ENCODE data around the gene BMP6. TPM values are rescaled to one million over a fixed set of nuclear protein-coding genes. Genes with fewer than 3 reads are reported as not detected.
"Not testable (repeated sequence)": the region's sequence is repeated elsewhere in the genome, so short reads cannot be mapped to it uniquely, and the experiment has no call there.

Gene BMP6
- total and polyA plus RNA-seq, 2 experiments from 2014 or later: 0.84 to 2.8 TPM

- ATAC-seq (no peak), DNase-seq (ENCODE audit: low spot score) (no peak)
- Histone ChIP-seq H3K36me3 (ENCODE audit: insufficient read depth) (peaks cover 45% of the 10 kb centered on the region), H3K4me1 (ENCODE audit: insufficient read depth) (no peaks in the 10 kb centered on the region), H2AFZ (no peak overlapping the region), H4K20me1 (replicated peaks; ENCODE audit: insufficient read depth) (peaks cover 12% of the 10 kb centered on the region), H3K4me3 (no peak overlapping the region), H3K9me2 (ENCODE audit: insufficient read depth) (no peaks in the 10 kb centered on the region), H3K27ac (ENCODE audit: low read depth) (no peak overlapping the region), H3F3A (replicated peaks; ENCODE audit: low read depth) (no peaks in the 10 kb centered on the region), H3K27me3 (ENCODE audit: insufficient read depth) (no peaks in the 10 kb centered on the region), H3K79me2 (replicated peaks; ENCODE audit: insufficient read depth) (no peaks in the 10 kb centered on the region), H3K4me2 (no peak overlapping the region)
- Mint-ChIP-seq H3K9me3 (no peaks in the 10 kb centered on the region), H3K36me3 (ENCODE audit: low read depth) (peaks cover 93% of the 10 kb centered on the region), H3K27ac (no peak overlapping the region), H3K4me1 (no peaks in the 10 kb centered on the region), H3K4me3 (no peak overlapping the region), H3K27me3 (ENCODE audit: insufficient read depth, low read depth, poor library complexity) (peaks cover 5% of the 10 kb centered on the region)
- TF ChIP-seq CREB1 (CRISPR knock-in tag; IDR thresholded peaks at IDR 0.05; ENCODE audit: low read depth) (no peak), ZNF114 (CRISPR knock-in tag; IDR thresholded peaks at IDR 0.05) (no peak), NANOG (IDR thresholded peaks at IDR 0.05; ENCODE audit: borderline replicate concordance) (no peak), JUNB (IDR thresholded peaks at IDR 0.05; ENCODE audit: unreplicated experiment) (no peak), STAT1 (IDR thresholded peaks at IDR 0.05; ENCODE audit: unreplicated experiment) (no peak)
- TF ChIP-seq, protein P1, sequence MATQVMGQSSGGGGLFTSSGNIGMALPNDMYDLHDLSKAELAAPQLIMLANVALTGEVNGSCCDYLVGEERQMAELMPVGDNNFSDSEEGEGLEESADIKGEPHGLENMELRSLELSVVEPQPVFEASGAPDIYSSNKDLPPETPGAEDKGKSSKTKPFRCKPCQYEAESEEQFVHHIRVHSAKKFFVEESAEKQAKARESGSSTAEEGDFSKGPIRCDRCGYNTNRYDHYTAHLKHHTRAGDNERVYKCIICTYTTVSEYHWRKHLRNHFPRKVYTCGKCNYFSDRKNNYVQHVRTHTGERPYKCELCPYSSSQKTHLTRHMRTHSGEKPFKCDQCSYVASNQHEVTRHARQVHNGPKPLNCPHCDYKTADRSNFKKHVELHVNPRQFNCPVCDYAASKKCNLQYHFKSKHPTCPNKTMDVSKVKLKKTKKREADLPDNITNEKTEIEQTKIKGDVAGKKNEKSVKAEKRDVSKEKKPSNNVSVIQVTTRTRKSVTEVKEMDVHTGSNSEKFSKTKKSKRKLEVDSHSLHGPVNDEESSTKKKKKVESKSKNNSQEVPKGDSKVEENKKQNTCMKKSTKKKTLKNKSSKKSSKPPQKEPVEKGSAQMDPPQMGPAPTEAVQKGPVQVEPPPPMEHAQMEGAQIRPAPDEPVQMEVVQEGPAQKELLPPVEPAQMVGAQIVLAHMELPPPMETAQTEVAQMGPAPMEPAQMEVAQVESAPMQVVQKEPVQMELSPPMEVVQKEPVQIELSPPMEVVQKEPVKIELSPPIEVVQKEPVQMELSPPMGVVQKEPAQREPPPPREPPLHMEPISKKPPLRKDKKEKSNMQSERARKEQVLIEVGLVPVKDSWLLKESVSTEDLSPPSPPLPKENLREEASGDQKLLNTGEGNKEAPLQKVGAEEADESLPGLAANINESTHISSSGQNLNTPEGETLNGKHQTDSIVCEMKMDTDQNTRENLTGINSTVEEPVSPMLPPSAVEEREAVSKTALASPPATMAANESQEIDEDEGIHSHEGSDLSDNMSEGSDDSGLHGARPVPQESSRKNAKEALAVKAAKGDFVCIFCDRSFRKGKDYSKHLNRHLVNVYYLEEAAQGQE (IDR thresholded peaks at IDR 0.05; ENCODE audit: unreplicated experiment): no peak
- TF ChIP-seq, protein P2, sequence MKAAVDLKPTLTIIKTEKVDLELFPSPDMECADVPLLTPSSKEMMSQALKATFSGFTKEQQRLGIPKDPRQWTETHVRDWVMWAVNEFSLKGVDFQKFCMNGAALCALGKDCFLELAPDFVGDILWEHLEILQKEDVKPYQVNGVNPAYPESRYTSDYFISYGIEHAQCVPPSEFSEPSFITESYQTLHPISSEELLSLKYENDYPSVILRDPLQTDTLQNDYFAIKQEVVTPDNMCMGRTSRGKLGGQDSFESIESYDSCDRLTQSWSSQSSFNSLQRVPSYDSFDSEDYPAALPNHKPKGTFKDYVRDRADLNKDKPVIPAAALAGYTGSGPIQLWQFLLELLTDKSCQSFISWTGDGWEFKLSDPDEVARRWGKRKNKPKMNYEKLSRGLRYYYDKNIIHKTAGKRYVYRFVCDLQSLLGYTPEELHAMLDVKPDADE (IDR thresholded peaks at IDR 0.05): no peak
Observed at GRCh38 chr6:7891078-7891872, 165.4 kb downstream of the BMP6 start.

GRCh38 chr6:7892367-7892766 lies 166.5 kb downstream of the BMP6 start:
- not testable (repeated sequence) for H3K27ac Mint-ChIP-seq, H3K4me3 Mint-ChIP-seq
- peaks cover 40% of the 10 kb centered on the region for H3K36me3 ChIP-seq (ENCODE audit: insufficient read depth)

More at GRCh38 chr6:7892367-7892766, 166.5 kb downstream of the BMP6 start:
- H2AFZ ChIP-seq; H3K4me1 Mint-ChIP-seq; H3K79me2 ChIP-seq (replicated peaks; ENCODE audit: insufficient read depth); H3K4me3 ChIP-seq; ATAC-seq; H3K27ac ChIP-seq (ENCODE audit: low read depth); H3K4me1 ChIP-seq (ENCODE audit: insufficient read depth); H3K27me3 ChIP-seq (ENCODE audit: insufficient read depth); H3K9me3 Mint-ChIP-seq; H3K27me3 Mint-ChIP-seq (ENCODE audit: insufficient read depth, low read depth, poor library complexity); H3K4me2 ChIP-seq; H3K9me2 ChIP-seq (ENCODE audit: insufficient read depth); H3F3A ChIP-seq (replicated peaks; ENCODE audit: low read depth); DNase-seq (ENCODE audit: low spot score): not testable (repeated sequence)
- peaks cover 15% of the 10 kb centered on the region for H4K20me1 ChIP-seq (replicated peaks; ENCODE audit: insufficient read depth)
- peaks cover 92% of the 10 kb centered on the region for H3K36me3 Mint-ChIP-seq (ENCODE audit: low read depth)
